D341Med (cell line): ENCODE measurements around the gene PRR35.
"Not testable (repeated sequence)": the region's sequence is repeated elsewhere in the genome, so short reads cannot be mapped to it uniquely, and the experiment has no call there.

Experiments used
- DNase-seq: peaks from one replicate; pipeline ENCODE4 v3.0.0; 2012; ENCODE audit warnings: low spot score

PRR35 gene

GRCh38 chr16:593807-594206 lies 33.6 kb downstream of the PRR35 start:
- DNase-seq: no peak

GRCh38 chr16:595094-595528 lies 34.9 kb downstream of the PRR35 start:
- DNase-seq: no peak

- no peak for DNase-seq
Measured at GRCh38 chr16:595942-596735, 35.9 kb downstream of the PRR35 start.

GRCh38 chr16:596736-597060 lies 36.5 kb downstream of the PRR35 start:
- no peak for DNase-seq

GRCh38 chr16:597655-598054 lies 37.5 kb downstream of the PRR35 start:
- not testable (repeated sequence) for DNase-seq

- no peak for DNase-seq
Measured at GRCh38 chr16:598823-599739, 38.9 kb downstream of the PRR35 start.

- DNase-seq: peak; percentile 72
Measured at GRCh38 chr16:600781-601180, 40.6 kb downstream of the PRR35 start.

GRCh38 chr16:603933-604332 lies 43.7 kb downstream of the PRR35 start:
- DNase-seq: no peak

GRCh38 chr16:606656-607307 lies 46.6 kb downstream of the PRR35 start:
- peak; percentile 82 for DNase-seq

- no peak for DNase-seq
Measured at GRCh38 chr16:608019-608418, 47.8 kb downstream of the PRR35 start.

- no peak for DNase-seq
Measured at GRCh38 chr16:609316-609715, 49.1 kb downstream of the PRR35 start.

GRCh38 chr16:609984-610383 lies 49.8 kb downstream of the PRR35 start:
- DNase-seq: no peak

- DNase-seq: peak; percentile 90
Measured at GRCh38 chr16:610513-611381, 50.6 kb downstream of the PRR35 start.

- no peak for DNase-seq
Measured at GRCh38 chr16:615122-615521, 54.9 kb downstream of the PRR35 start.
